Skeletal muscle tissue (tissue), 4 donors: Measurements from ENCODE around the gene TMEM60. TPM values are rescaled to one million over a fixed set of nuclear protein-coding genes. Genes with fewer than 3 reads are reported as not detected.

ENCODE experiments used
- H3K27ac ChIP-seq: one replicate; pipeline ENCODE4 v1.7.0; 2013; ENCODE audit warnings: mild to moderate bottlenecking, low read depth, low read length, inconsistent platforms
- H3K27me3 ChIP-seq, 3 donors: one replicate each; pipeline ENCODE4 v1.7.0; 2013; ENCODE audit warnings: low read length in 3 of 3; ENCODE audit not compliant: control insufficient read depth in 3 of 3, insufficient read depth in 3 of 3
- H3K36me3 ChIP-seq, 3 donors: one replicate each; pipeline ENCODE4 v1.7.0; 2013; ENCODE audit warnings: low read length in 3 of 3; ENCODE audit not compliant: control insufficient read depth in 3 of 3, insufficient read depth in 3 of 3
- H3K4me1 ChIP-seq, 3 donors: one replicate each; pipeline ENCODE4 v1.7.0; 2013; ENCODE audit warnings: low read length in 3 of 3, mild to moderate bottlenecking in 3 of 3; ENCODE audit not compliant: control insufficient read depth in 3 of 3, insufficient read depth in 3 of 3
- H3K4me3 ChIP-seq, 3 donors: one replicate each; pipeline ENCODE4 v1.7.0; 2013; ENCODE audit warnings: low read length in 3 of 3
- H3K9ac ChIP-seq, 3 donors: one replicate each; pipeline ENCODE4 v1.7.0; 2013; ENCODE audit warnings: low read length in 3 of 3, mild to moderate bottlenecking in 3 of 3, moderate library complexity in 2 of 3, low read depth in 1 of 3
- H3K9me3 ChIP-seq, 3 donors: one replicate each; pipeline ENCODE4 v1.7.0; 2013; ENCODE audit warnings: low read length in 3 of 3; ENCODE audit not compliant: control insufficient read depth in 3 of 3
- total RNA-seq: library from RNA; depleted of rRNA; stranded (reverse); fragments of >200 nt; gene quantifications from one replicate; pipeline ENCODE4 v1.2.3, GENCODE V29; 2014
- donor health status: Osteomylitis.

Gene TMEM60
- total RNA-seq, 1 donor from 2014 or later = 11.0 TPM

GRCh38 chr7:77831953-77832352 lies 33.7 kb upstream of the TMEM60 start:
- no peaks in the 10 kb centered on the region for H3K27me3 ChIP-seq
- no peak overlapping the region for H3K4me3 ChIP-seq
- H3K4me1 ChIP-seq = peaks cover 5 to 8% (median 5%) of the 10 kb centered on the region in 3 donors
- no peak overlapping the region for H3K27ac ChIP-seq
- H3K9ac ChIP-seq = no peak overlapping the region
- no peaks in the 10 kb centered on the region for H3K9me3 ChIP-seq
- H3K36me3 ChIP-seq = no peaks in the 10 kb centered on the region

- no peak overlapping the region for H3K4me3 ChIP-seq
- no peak overlapping the region for H3K9ac ChIP-seq
- H3K9me3 ChIP-seq = no peaks in the 10 kb centered on the region
- peaks cover 5 to 8% (median 5%) of the 10 kb centered on the region in 3 donors for H3K4me1 ChIP-seq
- H3K27ac ChIP-seq = no peak overlapping the region
- no peaks in the 10 kb centered on the region for H3K36me3 ChIP-seq
- H3K27me3 ChIP-seq = no peaks in the 10 kb centered on the region
Measured at GRCh38 chr7:77831481-77831880, 33.2 kb upstream of the TMEM60 start.

- Histone ChIP-seq H3K9ac (no peak overlapping the region), H3K4me1 (peaks cover 5 to 8% (median 5%) of the 10 kb centered on the region in 3 donors), H3K9me3 (no peaks in the 10 kb centered on the region), H3K4me3 (no peak overlapping the region), H3K27me3 (no peaks in the 10 kb centered on the region), H3K27ac (no peak overlapping the region), H3K36me3 (no peaks in the 10 kb centered on the region)
Measured at GRCh38 chr7:77830649-77831355, 32.6 kb upstream of the TMEM60 start.

GRCh38 chr7:77827999-77828398 lies 29.8 kb upstream of the TMEM60 start:
- no peaks in the 10 kb centered on the region for H3K27me3 ChIP-seq
- no peak overlapping the region for H3K9ac ChIP-seq
- no peaks in the 10 kb centered on the region for H3K9me3 ChIP-seq
- H3K36me3 ChIP-seq = no peaks in the 10 kb centered on the region
- H3K4me1 ChIP-seq = peaks cover 2 to 5% (median 4%) of the 10 kb centered on the region in 3 donors
- no peak overlapping the region for H3K27ac ChIP-seq
- no peak overlapping the region for H3K4me3 ChIP-seq

GRCh38 chr7:77826300-77826699 lies 28.1 kb upstream of the TMEM60 start:
- Histone ChIP-seq H3K27me3 (no peaks in the 10 kb centered on the region), H3K9ac (no peak overlapping the region), H3K27ac (no peak overlapping the region), H3K9me3 (peaks cover 0 to 9% (median 6%) of the 10 kb centered on the region in 3 donors), H3K36me3 (peaks cover 0 to 2% (median 0%) of the 10 kb centered on the region in 3 donors), H3K4me3 (no peak overlapping the region), H3K4me1 (peaks cover under 1 to 4% (median 2%) of the 10 kb centered on the region in 3 donors)

GRCh38 chr7:77825131-77825530 lies 26.9 kb upstream of the TMEM60 start:
- H3K27ac ChIP-seq = no peak overlapping the region
- H3K9me3 ChIP-seq = peaks cover 2 to 13% (median 8%) of the 10 kb centered on the region in 3 donors
- H3K4me3 ChIP-seq = no peak overlapping the region

GRCh38 chr7:77824636-77825035 lies 26.4 kb upstream of the TMEM60 start:
- no peaks in the 10 kb centered on the region for H3K27me3 ChIP-seq
- no peak overlapping the region for H3K9ac ChIP-seq
- H3K27ac ChIP-seq = no peak overlapping the region
- peaks cover 0 to 2% (median 2%) of the 10 kb centered on the region in 3 donors for H3K36me3 ChIP-seq
- peaks cover 2 to 13% (median 8%) of the 10 kb centered on the region in 3 donors for H3K9me3 ChIP-seq
- peaks cover 0 to 4% (median 2%) of the 10 kb centered on the region in 3 donors for H3K4me1 ChIP-seq
- no peak overlapping the region for H3K4me3 ChIP-seq

More at GRCh38 chr7:77825131-77825530, 26.9 kb upstream of the TMEM60 start:
- H3K4me1 ChIP-seq = peaks cover 0 to 4% (median 2%) of the 10 kb centered on the region in 3 donors
- no peak overlapping the region for H3K9ac ChIP-seq
- peaks cover 0 to 2% (median 2%) of the 10 kb centered on the region in 3 donors for H3K36me3 ChIP-seq
- no peaks in the 10 kb centered on the region for H3K27me3 ChIP-seq

- no peak overlapping the region for H3K4me3 ChIP-seq
- H3K9ac ChIP-seq = no peak overlapping the region
- H3K9me3 ChIP-seq = peaks cover 2 to 13% (median 8%) of the 10 kb centered on the region in 3 donors
- H3K27ac ChIP-seq = no peak overlapping the region
- H3K27me3 ChIP-seq = no peaks in the 10 kb centered on the region
- H3K4me1 ChIP-seq = peaks cover 0 to 4% (median 2%) of the 10 kb centered on the region in 3 donors
- peaks cover 0 to 2% (median 2%) of the 10 kb centered on the region in 3 donors for H3K36me3 ChIP-seq
Measured at GRCh38 chr7:77823787-77824186, 25.6 kb upstream of the TMEM60 start.

- Histone ChIP-seq H3K27me3 (no peaks in the 10 kb centered on the region), H3K4me3 (peak overlapping the region in 1 of 3 donors; percentile 6), H3K9me3 (peaks cover 2 to 13% (median 8%) of the 10 kb centered on the region in 3 donors), H3K9ac (no peak overlapping the region), H3K4me1 (peaks cover 0 to 4% (median 2%) of the 10 kb centered on the region in 3 donors), H3K27ac (no peak overlapping the region), H3K36me3 (peaks cover 0 to 2% (median 2%) of the 10 kb centered on the region in 3 donors)
Measured at GRCh38 chr7:77822269-77822668, 24.0 kb upstream of the TMEM60 start.

GRCh38 chr7:77820967-77821366 lies 22.7 kb upstream of the TMEM60 start:
- no peaks in the 10 kb centered on the region for H3K27me3 ChIP-seq
- H3K27ac ChIP-seq = no peak overlapping the region
- H3K9ac ChIP-seq = no peak overlapping the region
- no peak overlapping the region for H3K4me3 ChIP-seq
- peaks cover 0 to 6% (median 2%) of the 10 kb centered on the region in 3 donors for H3K36me3 ChIP-seq
- H3K9me3 ChIP-seq = peaks cover 2 to 13% (median 8%) of the 10 kb centered on the region in 3 donors
- peaks cover 0 to 4% (median 2%) of the 10 kb centered on the region in 3 donors for H3K4me1 ChIP-seq
